IgD-negative memory B cell (primary cell): ENCODE data around the gene DOCK1. TPM values are rescaled to one million over a fixed set of nuclear protein-coding genes. Genes with fewer than 3 reads are reported as not detected.
"Not testable (repeated sequence)": the region's sequence is repeated elsewhere in the genome, so short reads cannot be mapped to it uniquely, and the experiment has no call there.

Source experiments
- H3K27ac Mint-ChIP-seq, 3 donors: one replicate each; pipeline ENCODE4 v1.8.0; 2020 to 2022; ENCODE audit warnings: mild to moderate bottlenecking in 3 of 3, mixed read lengths in 3 of 3, moderate library complexity in 1 of 3
- H3K27me3 Mint-ChIP-seq: one replicate; pipeline ENCODE4 v1.8.0; 2021; ENCODE audit warnings: mixed read lengths
- H3K36me3 Mint-ChIP-seq: one replicate; pipeline ENCODE4 v1.8.0; 2020; ENCODE audit warnings: mild to moderate bottlenecking, mixed read lengths
- H3K4me1 Mint-ChIP-seq, 3 donors: one replicate each; pipeline ENCODE4 v1.8.0; 2020 to 2022; ENCODE audit warnings: mixed read lengths in 3 of 3, mild to moderate bottlenecking in 1 of 3
- H3K4me3 Mint-ChIP-seq, 4 donors: one replicate each; pipeline ENCODE4 v1.8.0; 2020 to 2022; ENCODE audit warnings: mild to moderate bottlenecking in 4 of 4, mixed read lengths in 4 of 4, moderate library complexity in 3 of 4
- H3K9me3 Mint-ChIP-seq, 3 donors: one replicate each; pipeline ENCODE4 v1.8.0; 2020 to 2021; ENCODE audit warnings: mixed read lengths in 3 of 3, mild to moderate bottlenecking in 1 of 3
- polyA plus RNA-seq: library from polyadenylated mRNA; unstranded; fragments of 300-500 nt; fragmentation: Illumina TruSeq; gene quantifications from one replicate; pipeline ENCODE4 v1.2.3, GENCODE V29; 2021

DOCK1 gene
- polyA plus RNA-seq, 1 donor from 2014 or later, result not detected

DNA sequence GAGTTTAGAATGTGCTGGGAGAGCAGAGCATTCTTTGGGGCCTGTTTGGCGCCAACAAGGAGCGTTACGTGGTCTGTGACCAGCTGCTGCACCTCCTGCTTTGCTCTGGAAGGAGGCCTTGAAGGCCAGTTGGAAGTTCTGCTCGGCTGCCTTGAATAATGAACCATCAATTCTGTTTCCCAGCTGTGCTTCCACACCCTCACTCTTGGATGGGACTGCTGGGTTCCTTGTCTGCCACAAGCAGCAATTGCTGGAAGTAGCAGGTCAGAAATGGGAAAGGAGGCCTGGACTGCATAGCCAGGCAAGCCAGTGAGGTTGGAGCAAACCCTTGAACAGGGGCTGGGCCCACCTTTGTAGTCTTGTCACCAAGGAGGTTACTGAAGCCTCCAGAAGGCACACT, 377.8 kb downstream of the DOCK1 start:
- H3K27ac Mint-ChIP-seq, result no peak overlapping the region
- H3K27me3 Mint-ChIP-seq, result no peaks in the 10 kb centered on the region
- no peaks in the 10 kb centered on the region for H3K4me1 Mint-ChIP-seq
- no peaks in the 10 kb centered on the region for H3K36me3 Mint-ChIP-seq
- peaks cover 0 to 9% (median 2%) of the 10 kb centered on the region in 3 donors for H3K9me3 Mint-ChIP-seq
- H3K4me3 Mint-ChIP-seq, result no peak overlapping the region

DNA sequence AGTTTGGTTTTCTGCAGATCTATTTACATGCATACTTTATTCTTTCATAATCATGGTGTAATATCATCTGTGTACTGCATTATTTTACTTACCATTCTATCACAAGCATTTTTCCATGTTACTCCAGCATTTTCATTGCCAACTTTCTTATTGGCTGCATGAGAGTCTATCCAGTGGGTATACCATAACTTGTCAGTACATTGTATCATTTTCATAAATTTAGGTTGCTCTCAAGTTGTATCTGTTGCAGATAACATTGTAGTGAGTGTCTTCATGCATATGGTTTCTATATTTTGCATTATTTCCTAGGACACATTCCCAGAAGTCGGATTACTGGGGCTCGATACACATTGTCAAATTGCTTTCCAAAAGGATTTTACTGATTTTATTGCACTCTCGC, 378.3 kb downstream of the DOCK1 start:
- Mint-ChIP-seq H3K4me3 (no peak overlapping the region), H3K36me3 (no peaks in the 10 kb centered on the region), H3K27me3 (no peaks in the 10 kb centered on the region), H3K27ac (no peak overlapping the region), H3K9me3 (peaks cover 0 to 12% (median 4%) of the 10 kb centered on the region in 3 donors), H3K4me1 (no peaks in the 10 kb centered on the region)

DNA sequence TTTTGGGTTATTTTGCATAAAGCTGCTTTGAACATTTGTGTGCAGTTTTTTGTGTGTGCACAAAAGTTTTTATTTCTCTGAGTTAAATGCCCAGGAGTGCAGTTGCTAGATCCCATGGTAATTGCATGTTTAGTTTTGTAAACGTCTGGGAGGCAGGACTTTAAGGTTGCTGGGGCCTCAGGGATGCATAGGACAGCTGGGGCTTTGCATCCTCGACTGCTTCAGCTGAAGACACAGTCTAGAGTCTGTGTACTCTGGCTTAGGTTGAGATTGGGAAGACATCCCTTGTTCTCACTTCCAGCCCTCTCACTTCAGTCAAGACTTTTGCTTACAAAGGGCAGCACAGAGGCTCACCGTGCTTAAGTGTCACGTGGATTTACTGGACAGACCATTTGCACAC, 385.6 kb downstream of the DOCK1 start:
- H3K36me3 Mint-ChIP-seq, result no peaks in the 10 kb centered on the region
- H3K9me3 Mint-ChIP-seq, result peaks cover 0 to 17% (median 7%) of the 10 kb centered on the region in 3 donors
- no peaks in the 10 kb centered on the region for H3K27me3 Mint-ChIP-seq
- no peak overlapping the region for H3K27ac Mint-ChIP-seq
- H3K4me1 Mint-ChIP-seq, result no peaks in the 10 kb centered on the region
- no peak overlapping the region for H3K4me3 Mint-ChIP-seq

DNA sequence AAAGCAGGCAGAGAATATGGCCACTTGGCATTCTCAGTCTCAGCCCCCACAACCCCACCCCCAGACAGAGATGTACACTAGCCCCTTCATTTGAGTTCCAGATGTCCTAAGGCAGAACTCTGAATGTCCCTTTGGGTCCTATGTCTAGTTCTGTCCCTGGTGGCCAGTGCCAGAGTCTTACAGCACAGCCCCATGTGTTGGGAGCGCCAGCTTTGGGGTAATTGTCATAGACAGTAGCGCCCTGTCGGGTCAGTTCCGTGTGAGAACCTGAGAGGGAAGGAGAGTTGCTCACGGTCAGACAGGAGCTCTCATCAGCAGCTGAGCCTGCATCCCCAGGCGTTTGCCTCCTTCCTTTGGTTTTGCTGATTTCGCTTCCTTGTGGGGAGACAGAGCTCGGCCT, 386.1 kb downstream of the DOCK1 start:
- Mint-ChIP-seq H3K4me1 (no peaks in the 10 kb centered on the region), H3K27ac (no peak overlapping the region)

DNA sequence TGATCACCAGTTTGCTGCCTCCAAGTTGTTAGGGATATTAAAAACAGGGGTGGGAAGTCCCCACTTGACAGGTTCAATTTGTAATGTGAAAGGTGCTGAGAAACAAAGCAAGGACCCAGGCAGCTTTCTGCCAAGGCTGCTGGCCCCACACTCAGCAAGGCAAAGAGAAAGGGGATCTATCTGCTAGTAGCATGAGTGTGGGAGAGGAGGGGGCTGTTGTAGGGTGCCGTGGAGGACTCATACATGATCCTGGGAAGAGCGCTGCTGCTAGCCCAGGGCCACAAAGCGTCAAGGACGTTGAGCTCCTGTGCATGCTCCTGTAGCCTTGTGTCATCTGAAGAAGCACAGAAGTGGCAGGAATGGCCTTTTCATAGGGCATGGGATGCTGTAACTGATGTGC, 387.7 kb downstream of the DOCK1 start:
- Mint-ChIP-seq H3K27ac (no peak overlapping the region), H3K4me1 (no peaks in the 10 kb centered on the region), H3K36me3 (no peaks in the 10 kb centered on the region), H3K27me3 (no peaks in the 10 kb centered on the region), H3K4me3 (no peak overlapping the region), H3K9me3 (peaks cover 0 to 15% (median 7%) of the 10 kb centered on the region in 3 donors)

More for the DNA sequence above, 386.1 kb downstream of the DOCK1 start:
- no peaks in the 10 kb centered on the region for H3K36me3 Mint-ChIP-seq
- peaks cover 0 to 20% (median 7%) of the 10 kb centered on the region in 3 donors for H3K9me3 Mint-ChIP-seq
- no peak overlapping the region for H3K4me3 Mint-ChIP-seq
- no peaks in the 10 kb centered on the region for H3K27me3 Mint-ChIP-seq

DNA sequence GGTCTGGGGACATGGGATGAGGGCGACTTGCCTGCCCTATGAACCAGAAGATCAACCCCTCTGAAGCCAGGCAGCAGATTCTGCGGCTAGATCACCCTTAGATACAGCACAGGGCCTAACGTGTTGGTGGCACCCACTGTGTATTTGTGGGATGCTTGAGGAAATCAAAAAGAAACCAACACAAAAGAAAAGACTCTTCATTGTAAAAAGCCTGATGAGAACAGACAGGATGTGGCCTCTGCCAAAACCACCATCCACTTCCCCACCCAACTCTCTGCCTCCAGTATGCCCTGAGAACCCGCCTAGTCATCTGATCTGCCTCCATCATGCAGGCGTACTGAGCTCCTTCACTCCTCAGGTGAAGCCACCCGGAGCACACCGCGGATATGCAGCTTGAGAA, 388.4 kb downstream of the DOCK1 start:
- H3K36me3 Mint-ChIP-seq, result no peaks in the 10 kb centered on the region
- H3K4me3 Mint-ChIP-seq, result no peak overlapping the region
- H3K27me3 Mint-ChIP-seq, result no peaks in the 10 kb centered on the region
- no peaks in the 10 kb centered on the region for H3K4me1 Mint-ChIP-seq
- no peak overlapping the region for H3K27ac Mint-ChIP-seq
- peaks cover 0 to 10% (median 5%) of the 10 kb centered on the region in 3 donors for H3K9me3 Mint-ChIP-seq

DNA sequence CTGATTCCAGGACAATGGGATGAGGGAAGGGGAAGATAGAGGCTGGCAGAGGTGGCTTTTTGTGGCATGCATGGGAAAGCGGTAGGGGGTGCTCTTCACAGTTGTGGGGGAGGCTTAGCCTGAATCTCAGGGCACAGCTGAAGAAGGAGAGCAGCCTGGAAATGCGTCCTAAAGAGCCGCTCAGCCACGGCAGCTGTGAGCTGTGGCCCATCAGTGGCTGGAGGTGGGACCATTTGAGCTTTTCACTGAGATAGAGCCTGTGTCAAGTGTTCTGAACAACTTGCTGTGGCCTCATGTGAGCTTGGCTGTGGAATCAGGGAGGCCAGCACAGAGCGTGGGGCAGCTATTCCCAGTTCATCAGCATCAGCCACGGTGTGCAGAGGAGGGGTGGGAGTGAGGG, 391.5 kb downstream of the DOCK1 start:
- Mint-ChIP-seq H3K27ac (no peak overlapping the region), H3K4me1 (no peaks in the 10 kb centered on the region), H3K27me3 (no peaks in the 10 kb centered on the region), H3K36me3 (no peaks in the 10 kb centered on the region), H3K4me3 (no peak overlapping the region), H3K9me3 (peaks cover 1 to 3% (median 2%) of the 10 kb centered on the region in 3 donors)

DNA sequence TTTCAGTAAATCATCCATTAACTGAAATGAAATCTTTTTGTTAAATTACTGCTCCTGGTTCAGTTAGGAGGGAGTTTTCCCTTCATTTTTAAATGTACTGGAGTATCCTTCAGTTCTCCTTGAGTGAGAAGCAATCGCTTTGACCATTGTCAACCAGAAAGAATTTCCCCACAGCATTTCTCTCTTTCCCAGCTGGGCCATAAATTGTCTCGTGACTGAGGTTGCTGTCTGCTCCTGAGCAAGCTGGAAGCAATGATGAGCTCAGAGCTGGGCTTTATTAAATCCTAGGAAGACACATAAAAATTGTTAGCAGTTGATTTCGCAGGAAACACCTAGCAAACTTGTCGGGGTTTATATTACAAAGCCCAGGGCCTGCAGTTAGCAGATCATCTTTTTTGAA, 393.2 kb downstream of the DOCK1 start:
- no peaks in the 10 kb centered on the region for H3K36me3 Mint-ChIP-seq
- no peak overlapping the region for H3K27ac Mint-ChIP-seq
- H3K4me1 Mint-ChIP-seq, result no peaks in the 10 kb centered on the region
- H3K4me3 Mint-ChIP-seq, result no peak overlapping the region
- H3K27me3 Mint-ChIP-seq, result no peaks in the 10 kb centered on the region
- peaks cover 1 to 7% (median 2%) of the 10 kb centered on the region in 3 donors for H3K9me3 Mint-ChIP-seq

DNA sequence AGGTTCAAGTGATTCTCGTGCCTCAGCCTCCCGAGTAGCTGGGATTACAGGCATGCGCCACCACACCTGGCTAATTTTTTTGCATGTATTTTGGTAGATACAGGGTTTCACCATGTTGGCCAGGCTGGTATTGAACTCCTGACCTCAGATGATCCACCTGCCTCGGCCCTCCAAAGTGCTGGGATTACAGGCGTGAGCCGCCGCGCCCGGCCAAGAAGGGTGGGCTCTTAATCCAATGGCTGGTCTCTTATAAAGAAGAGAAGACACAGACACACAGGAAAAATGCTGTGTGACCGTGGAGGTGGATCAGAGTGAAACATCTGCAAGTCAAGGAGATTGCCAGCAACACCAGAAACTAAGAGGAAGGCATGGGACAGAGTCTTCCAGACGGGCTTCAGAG, 394.0 kb downstream of the DOCK1 start:
- H3K4me1 Mint-ChIP-seq, H3K27ac Mint-ChIP-seq, H3K9me3 Mint-ChIP-seq, H3K36me3 Mint-ChIP-seq, H3K27me3 Mint-ChIP-seq, H3K4me3 Mint-ChIP-seq: not testable (repeated sequence)

DNA sequence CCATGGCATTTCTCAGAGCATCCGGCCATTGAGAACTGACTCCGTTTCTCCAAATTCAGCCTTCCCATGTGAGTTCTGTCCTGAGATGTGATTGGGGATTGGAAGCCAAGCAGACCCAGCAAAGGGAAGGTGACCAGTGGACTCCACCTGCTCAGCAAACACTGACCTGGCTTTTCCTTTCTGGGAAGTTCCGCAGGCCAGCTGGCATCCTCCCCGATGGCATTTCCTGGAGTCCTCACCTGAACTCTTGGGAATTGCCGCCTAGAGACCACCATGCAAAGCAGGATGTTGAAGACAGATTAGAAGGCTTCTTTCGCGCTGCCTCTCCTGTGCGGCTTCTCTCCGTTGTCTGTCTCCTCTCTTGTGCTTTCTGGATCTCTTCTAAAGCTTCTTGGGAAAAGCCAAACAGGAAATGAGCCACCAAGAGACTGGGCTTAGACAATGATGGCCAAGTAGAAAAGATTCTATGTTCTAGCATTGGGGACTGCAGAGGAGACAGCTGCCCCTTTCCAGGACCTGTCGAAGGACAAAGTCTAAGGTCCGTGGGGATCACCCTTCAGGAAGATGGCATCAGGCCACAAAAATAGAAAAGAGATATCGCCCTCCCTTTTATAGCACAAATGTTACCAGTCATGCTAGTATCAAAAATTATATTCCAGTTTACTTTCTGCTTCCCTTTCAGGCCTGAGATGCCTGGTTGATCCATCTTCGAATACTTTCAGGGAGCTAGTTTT, 394.9 kb downstream of the DOCK1 start:
- H3K27ac Mint-ChIP-seq, result no peak overlapping the region
- H3K4me1 Mint-ChIP-seq, result peaks cover 0 to 2% (median 0%) of the 10 kb centered on the region in 3 donors
- no peak overlapping the region for H3K4me3 Mint-ChIP-seq
- no peaks in the 10 kb centered on the region for H3K36me3 Mint-ChIP-seq
- H3K27me3 Mint-ChIP-seq, result no peaks in the 10 kb centered on the region
- peaks cover 0 to 7% (median 4%) of the 10 kb centered on the region in 3 donors for H3K9me3 Mint-ChIP-seq

DNA sequence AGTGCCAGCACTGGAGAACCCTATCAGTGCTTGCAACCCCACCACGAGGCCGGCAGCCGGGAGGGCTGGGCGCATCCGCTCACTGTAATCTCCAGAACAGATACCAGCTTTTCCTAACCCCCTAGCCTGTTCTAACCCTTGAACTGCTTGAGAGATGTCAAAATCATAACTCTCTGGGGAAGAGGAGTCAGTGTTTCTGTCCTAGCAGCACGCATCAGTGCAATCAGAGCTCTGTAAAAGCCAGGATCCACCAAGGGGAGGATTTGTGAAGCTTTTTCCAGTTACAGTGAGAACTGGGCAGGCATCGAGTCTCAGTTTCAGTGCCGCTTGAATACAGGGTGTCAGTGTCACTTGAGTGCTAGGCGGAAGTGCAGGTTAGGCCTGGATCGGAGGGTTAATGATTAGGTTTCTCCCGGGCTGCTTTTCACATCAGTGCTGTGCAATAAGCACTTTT, 395.7 kb downstream of the DOCK1 start:
- peaks cover 0 to 2% (median 0%) of the 10 kb centered on the region in 3 donors for H3K4me1 Mint-ChIP-seq
- H3K27ac Mint-ChIP-seq, result no peak overlapping the region
- no peaks in the 10 kb centered on the region for H3K36me3 Mint-ChIP-seq
- H3K4me3 Mint-ChIP-seq, result no peak overlapping the region
- peaks cover 0 to 5% (median 4%) of the 10 kb centered on the region in 3 donors for H3K9me3 Mint-ChIP-seq
- H3K27me3 Mint-ChIP-seq, result no peaks in the 10 kb centered on the region

DNA sequence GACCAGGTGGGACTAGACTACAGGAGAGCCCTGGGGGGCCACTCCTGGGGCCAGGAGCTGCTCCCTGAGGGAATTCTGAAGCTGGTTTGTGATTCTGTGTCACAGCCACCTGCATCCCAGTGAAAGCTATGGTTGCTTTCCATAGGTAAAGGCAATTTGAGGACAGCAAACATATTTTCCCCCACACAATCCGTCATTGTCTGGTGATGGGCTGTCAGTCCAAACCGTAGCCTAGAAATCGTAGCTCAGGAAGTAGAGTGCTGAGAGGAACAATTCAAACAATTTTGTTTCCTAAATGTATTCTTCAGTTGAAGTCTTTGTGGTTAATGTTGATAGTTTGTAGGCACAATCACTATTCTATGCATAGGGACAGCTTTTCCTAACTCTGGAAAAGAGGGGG, 397.1 kb downstream of the DOCK1 start:
- no peaks in the 10 kb centered on the region for H3K27me3 Mint-ChIP-seq

DNA sequence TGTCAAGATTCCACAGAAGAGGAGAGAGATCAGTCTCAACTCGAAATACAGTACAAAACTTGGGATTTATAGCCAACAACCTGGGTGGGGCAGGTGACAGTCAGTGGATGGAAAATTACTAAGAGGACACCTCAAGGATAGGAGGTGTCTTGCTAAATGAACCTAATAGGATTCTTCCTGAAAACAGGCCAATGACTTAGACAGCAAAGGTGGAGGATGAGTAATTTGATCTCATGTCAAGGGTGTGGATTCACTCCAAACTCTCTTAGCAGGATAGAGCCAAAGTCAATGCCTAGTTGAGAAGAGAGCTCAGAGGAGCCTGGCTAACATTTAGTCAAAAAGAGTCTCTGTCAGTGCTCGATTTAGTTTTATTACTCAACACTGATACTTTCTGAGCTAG, 397.9 kb downstream of the DOCK1 start:
- H3K4me3 Mint-ChIP-seq, result no peak overlapping the region
- peaks cover 0 to 4% (median 4%) of the 10 kb centered on the region in 3 donors for H3K9me3 Mint-ChIP-seq
- H3K36me3 Mint-ChIP-seq, result no peaks in the 10 kb centered on the region
- no peaks in the 10 kb centered on the region for H3K27me3 Mint-ChIP-seq
- H3K4me1 Mint-ChIP-seq, result peaks cover 0 to 2% (median 0%) of the 10 kb centered on the region in 3 donors
- no peak overlapping the region for H3K27ac Mint-ChIP-seq

More for the DNA sequence above, 397.1 kb downstream of the DOCK1 start:
- H3K27ac Mint-ChIP-seq, result no peak overlapping the region
- H3K4me3 Mint-ChIP-seq, result no peak overlapping the region
- no peaks in the 10 kb centered on the region for H3K36me3 Mint-ChIP-seq
- H3K4me1 Mint-ChIP-seq, result peaks cover 0 to 2% (median 0%) of the 10 kb centered on the region in 3 donors
- H3K9me3 Mint-ChIP-seq, result peaks cover 0 to 4% (median 4%) of the 10 kb centered on the region in 3 donors

DNA sequence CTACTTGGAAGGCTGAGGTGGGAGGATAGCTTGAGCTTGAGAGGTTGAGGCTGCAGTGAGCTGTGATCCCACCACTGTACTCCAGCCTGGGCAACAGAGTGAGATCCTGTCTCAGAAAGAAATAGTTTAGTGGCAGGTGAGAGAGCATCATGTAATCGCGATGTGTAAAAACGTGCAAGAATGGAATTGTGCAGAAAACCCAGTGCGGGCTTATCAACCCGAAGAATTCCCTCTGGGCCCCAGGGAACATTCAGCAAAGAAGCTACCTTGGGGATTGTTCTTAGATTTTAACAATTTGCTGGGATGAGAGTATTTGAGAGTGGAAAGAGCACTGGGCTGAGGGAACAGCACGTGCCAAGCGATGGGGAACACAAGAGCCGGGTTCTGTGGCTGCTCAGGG, 398.5 kb downstream of the DOCK1 start:
- H3K4me3 Mint-ChIP-seq, result no peak overlapping the region
- H3K36me3 Mint-ChIP-seq, result no peaks in the 10 kb centered on the region
- H3K9me3 Mint-ChIP-seq, result peaks cover 0 to 4% (median 4%) of the 10 kb centered on the region in 3 donors
- H3K27me3 Mint-ChIP-seq, result no peaks in the 10 kb centered on the region
- peaks cover 0 to 2% (median 0%) of the 10 kb centered on the region in 3 donors for H3K4me1 Mint-ChIP-seq
- H3K27ac Mint-ChIP-seq, result no peak overlapping the region

DNA sequence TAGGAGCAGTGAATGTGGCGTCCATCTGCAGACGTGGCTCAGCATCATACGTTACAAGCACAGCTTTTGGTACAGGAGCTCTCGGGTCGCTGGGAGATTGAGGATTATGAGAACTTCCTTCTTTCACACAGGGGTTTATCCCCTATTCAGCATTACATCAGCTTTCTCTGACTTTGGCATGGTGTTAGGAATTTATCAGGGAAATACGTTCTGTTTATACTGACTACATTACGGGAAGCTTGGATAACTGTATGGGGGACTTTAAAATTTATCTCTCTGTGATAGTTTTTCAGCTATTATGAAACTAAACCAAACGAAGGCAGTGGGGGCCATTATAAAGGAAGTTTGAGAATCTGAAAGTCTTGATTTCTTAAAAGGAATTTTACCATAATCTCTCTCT, 401.3 kb downstream of the DOCK1 start:
- Mint-ChIP-seq H3K27ac (no peak overlapping the region), H3K4me3 (no peak overlapping the region), H3K36me3 (no peaks in the 10 kb centered on the region), H3K27me3 (no peaks in the 10 kb centered on the region), H3K9me3 (peaks cover 2 to 4% (median 3%) of the 10 kb centered on the region in 3 donors), H3K4me1 (peaks cover 0 to 2% (median 0%) of the 10 kb centered on the region in 3 donors)

DNA sequence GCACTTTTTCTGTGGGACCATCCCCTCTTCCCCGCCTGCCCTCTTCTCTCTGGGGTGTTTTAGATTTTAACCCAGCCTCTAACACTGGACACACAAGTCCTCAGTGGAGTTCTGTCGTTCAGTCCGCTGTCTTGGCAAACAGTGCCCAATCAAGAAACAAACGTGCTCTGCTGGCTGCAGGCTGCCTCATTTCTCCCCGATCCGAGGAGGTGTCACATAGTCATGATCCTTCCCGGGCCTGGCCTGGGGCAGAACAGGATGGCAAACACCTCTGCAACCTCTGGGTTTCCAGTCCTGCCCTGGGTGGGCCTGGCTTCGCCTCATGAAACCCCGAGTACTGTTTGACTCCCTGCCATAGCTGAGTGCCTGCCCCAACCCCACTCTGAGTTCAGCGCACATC, 402.1 kb downstream of the DOCK1 start:
- no peak overlapping the region for H3K4me3 Mint-ChIP-seq
- no peak overlapping the region for H3K27ac Mint-ChIP-seq
- H3K9me3 Mint-ChIP-seq, result peaks cover 2 to 4% (median 3%) of the 10 kb centered on the region in 3 donors
- no peaks in the 10 kb centered on the region for H3K27me3 Mint-ChIP-seq
- no peaks in the 10 kb centered on the region for H3K36me3 Mint-ChIP-seq
- peaks cover 0 to 2% (median 0%) of the 10 kb centered on the region in 3 donors for H3K4me1 Mint-ChIP-seq
